ENCODE measurements around the gene FAM236A.
"Not testable (repeated sequence)": the region's sequence is repeated elsewhere in the genome, so short reads cannot be mapped to it uniquely, and the experiment has no call there.

- TF ChIP-seq POLR2A, CTCF (IDR thresholded peaks at IDR 0.05): not testable (repeated sequence)
These were observed 1.6 kb upstream of the FAM236A start for GRCh38 chrX:72936455-72936854.
